RWPE2 (cell line): ENCODE measurements around the gene HSP90AB1.

Experiments
- ATAC-seq: fragments of 200-7000 bp; cut with Tn5 transposase; 3 replicates; pipeline ENCODE4 v1.9.1; 2021; ENCODE audit warnings: low read depth
- DNase-seq: peaks from one replicate; pipeline ENCODE4 v3.0.0-alpha.2; 2020; ENCODE audit warnings: low spot score
- H3K27ac ChIP-seq: fragments of 450-650 bp; 2 replicates; pipeline ENCODE4 v1.5.1; 2017; ENCODE audit warnings: mild to moderate bottlenecking; ENCODE audit not compliant: poor library complexity, severe bottlenecking
- H3K27me3 ChIP-seq: fragments of 250-450 bp; sonication (Bioruptor Pico); 2 replicates; pipeline ENCODE4 v1.5.1; 2021; ENCODE audit warnings: mild to moderate bottlenecking, moderate library complexity; ENCODE audit not compliant: insufficient read depth, poor library complexity, severe bottlenecking
- H3K36me3 ChIP-seq: fragments of 250-450 bp; sonication (Bioruptor Pico); 2 replicates; pipeline ENCODE4 v1.5.1; 2020; ENCODE audit warnings: low read depth, mild to moderate bottlenecking, moderate library complexity
- H3K4me1 ChIP-seq: fragments of 250-450 bp; sonication (Bioruptor Pico); 2 replicates; pipeline ENCODE4 v1.5.1; 2021; ENCODE audit warnings: mild to moderate bottlenecking, moderate library complexity; ENCODE audit not compliant: insufficient read depth, poor library complexity, severe bottlenecking
- H3K4me3 ChIP-seq: fragments of 250-450 bp; sonication (Bioruptor Pico); 2 replicates; pipeline ENCODE4 v1.5.1; 2021; ENCODE audit warnings: mild to moderate bottlenecking, moderate library complexity; ENCODE audit not compliant: severe bottlenecking
- H3K9me3 ChIP-seq: fragments of 250-450 bp; sonication (Bioruptor Pico); 2 replicates; pipeline ENCODE4 v1.5.1; 2021; ENCODE audit warnings: mild to moderate bottlenecking, moderate library complexity; ENCODE audit not compliant: severe bottlenecking
- TF ChIP-seq, protein P1 (sequence below): fragments of 450-650 bp; IDR thresholded peaks from one replicate; pipeline ENCODE4 v1.5.1; 2017; ENCODE audit warnings: mild to moderate bottlenecking, moderate library complexity; ENCODE audit not compliant: poor library complexity, severe bottlenecking

The HSP90AB1 gene

GRCh38 chr6:44257753-44258324 lies 10.9 kb downstream of the HSP90AB1 start:
- peak overlapping the region; percentile 81 for H3K27ac ChIP-seq
- ATAC-seq (no peak), DNase-seq (no peak)
- peak overlapping the region; percentile 80 for H3K4me3 ChIP-seq
- H3K36me3 ChIP-seq = peaks cover 33% of the 10 kb centered on the region
- peaks cover 8% of the 10 kb centered on the region for H3K4me1 ChIP-seq
- TF ChIP-seq, protein P1, sequence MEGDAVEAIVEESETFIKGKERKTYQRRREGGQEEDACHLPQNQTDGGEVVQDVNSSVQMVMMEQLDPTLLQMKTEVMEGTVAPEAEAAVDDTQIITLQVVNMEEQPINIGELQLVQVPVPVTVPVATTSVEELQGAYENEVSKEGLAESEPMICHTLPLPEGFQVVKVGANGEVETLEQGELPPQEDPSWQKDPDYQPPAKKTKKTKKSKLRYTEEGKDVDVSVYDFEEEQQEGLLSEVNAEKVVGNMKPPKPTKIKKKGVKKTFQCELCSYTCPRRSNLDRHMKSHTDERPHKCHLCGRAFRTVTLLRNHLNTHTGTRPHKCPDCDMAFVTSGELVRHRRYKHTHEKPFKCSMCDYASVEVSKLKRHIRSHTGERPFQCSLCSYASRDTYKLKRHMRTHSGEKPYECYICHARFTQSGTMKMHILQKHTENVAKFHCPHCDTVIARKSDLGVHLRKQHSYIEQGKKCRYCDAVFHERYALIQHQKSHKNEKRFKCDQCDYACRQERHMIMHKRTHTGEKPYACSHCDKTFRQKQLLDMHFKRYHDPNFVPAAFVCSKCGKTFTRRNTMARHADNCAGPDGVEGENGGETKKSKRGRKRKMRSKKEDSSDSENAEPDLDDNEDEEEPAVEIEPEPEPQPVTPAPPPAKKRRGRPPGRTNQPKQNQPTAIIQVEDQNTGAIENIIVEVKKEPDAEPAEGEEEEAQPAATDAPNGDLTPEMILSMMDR = peak; percentile 78
- H3K9me3 ChIP-seq = no peaks in the 10 kb centered on the region
- H3K27me3 ChIP-seq = no peaks in the 10 kb centered on the region

DNA sequence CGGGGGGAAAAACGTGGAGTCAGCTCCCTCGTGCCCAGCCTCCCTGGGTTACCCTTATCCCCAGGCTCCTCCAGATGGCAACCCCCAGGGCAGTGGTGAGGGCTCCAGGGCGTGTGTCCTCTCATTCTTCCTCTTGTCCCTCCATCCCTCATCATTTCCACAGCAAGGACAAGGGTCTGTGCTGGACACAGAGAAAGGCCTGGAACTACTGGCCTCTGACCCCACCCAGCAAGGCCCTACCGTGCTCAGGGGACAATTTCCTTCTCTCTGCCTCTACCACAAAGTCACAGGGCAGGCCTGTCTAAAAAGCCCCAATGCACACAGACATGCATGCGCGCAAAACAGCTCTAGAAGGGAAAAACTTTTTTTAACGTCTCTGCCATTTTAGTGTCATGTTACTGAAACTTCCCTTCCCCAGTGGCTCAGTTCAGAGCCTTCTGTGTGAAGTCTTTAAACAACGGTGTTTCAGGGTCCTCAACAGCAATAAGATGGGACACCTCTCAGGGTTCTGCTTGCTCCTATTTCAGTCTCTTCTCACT lies 11.5 kb downstream of the HSP90AB1 start:
- TF ChIP-seq, protein P1 = no peak
- H3K9me3 ChIP-seq = no peaks in the 10 kb centered on the region
- H3K4me3 ChIP-seq = no peak overlapping the region
- ATAC-seq (no peak), DNase-seq (no peak)
- H3K27me3 ChIP-seq = no peaks in the 10 kb centered on the region
- peaks cover 13% of the 10 kb centered on the region for H3K4me1 ChIP-seq
- peaks cover 27% of the 10 kb centered on the region for H3K36me3 ChIP-seq
- H3K27ac ChIP-seq = peak overlapping the region; percentile 81

GRCh38 chr6:44258921-44259320 lies 12.0 kb downstream of the HSP90AB1 start:
- H3K4me3 ChIP-seq = no peak overlapping the region
- peaks cover 19% of the 10 kb centered on the region for H3K4me1 ChIP-seq
- TF ChIP-seq, protein P1 = no peak
- no peak overlapping the region for H3K27ac ChIP-seq
- DNase-seq = no peak
- H3K27me3 ChIP-seq = no peaks in the 10 kb centered on the region
- peaks cover 22% of the 10 kb centered on the region for H3K36me3 ChIP-seq
- no peaks in the 10 kb centered on the region for H3K9me3 ChIP-seq
- ATAC-seq = no peak

- DNase-seq = no peak
- Histone ChIP-seq H3K36me3 (peaks cover 11% of the 10 kb centered on the region), H3K4me1 (peaks cover 25% of the 10 kb centered on the region), H3K9me3 (no peaks in the 10 kb centered on the region), H3K27ac (no peak overlapping the region), H3K4me3 (no peak overlapping the region), H3K27me3 (no peaks in the 10 kb centered on the region)
- no peak for ATAC-seq
- TF ChIP-seq, protein P1 = no peak
Observed at GRCh38 chr6:44260011-44260410, 13.1 kb downstream of the HSP90AB1 start.
